NK-92 treated with Interleukin-12 subunit alpha and Interleukin-12 subunit beta, amount 100 ng/mL, for 24 hours (cell line): ENCODE measurements around the gene ITIH5.

Source experiments
- DNase-seq: peaks from one replicate; lab custom pipeline; 2025; lab: John Stamatoyannopoulos, UW

ITIH5 gene

DNA sequence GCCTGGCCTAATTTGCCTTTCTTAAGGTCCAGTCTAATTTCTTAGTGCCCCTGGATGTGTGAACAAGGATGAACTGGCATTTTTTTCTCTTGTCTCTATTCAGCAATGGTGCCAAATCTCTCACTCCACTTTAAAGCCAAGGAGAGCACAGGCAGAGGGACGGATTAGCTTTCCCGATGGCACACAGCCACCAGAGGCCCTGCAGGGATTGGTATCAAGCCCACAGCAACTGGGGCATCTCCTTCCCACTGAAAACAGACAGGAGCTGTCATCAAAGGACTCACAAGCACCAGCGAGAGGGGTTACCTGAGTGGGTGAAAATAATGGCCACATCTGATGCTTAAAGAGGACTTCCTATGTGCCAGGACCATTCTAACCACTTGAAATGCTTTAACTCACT, 83.1 kb downstream of the ITIH5 start:
- DNase-seq: no peak

DNA sequence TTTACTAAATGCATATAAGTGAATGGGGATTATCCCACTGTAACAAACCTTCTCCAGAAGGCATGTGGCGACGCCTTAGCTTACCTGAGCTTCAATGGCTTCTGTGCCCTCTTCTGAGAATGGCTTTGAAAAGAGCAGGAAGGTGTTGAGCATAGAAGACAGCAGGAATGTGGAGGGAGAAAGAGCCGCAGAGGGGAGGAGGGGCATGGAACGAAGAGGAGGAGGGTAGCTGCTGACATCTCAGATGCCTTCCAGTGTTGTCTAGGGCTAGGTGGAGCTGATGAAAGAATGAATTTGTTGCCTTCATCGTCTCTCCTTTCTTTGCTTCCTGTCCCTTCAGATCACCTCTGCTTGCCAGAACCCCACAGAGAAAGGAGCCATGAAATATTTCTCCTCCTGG, 86.2 kb downstream of the ITIH5 start:
- no peak for DNase-seq

- DNase-seq: no peak
These were observed 87.1 kb downstream of the ITIH5 start for GRCh38 chr10:7579681-7580080.

DNA sequence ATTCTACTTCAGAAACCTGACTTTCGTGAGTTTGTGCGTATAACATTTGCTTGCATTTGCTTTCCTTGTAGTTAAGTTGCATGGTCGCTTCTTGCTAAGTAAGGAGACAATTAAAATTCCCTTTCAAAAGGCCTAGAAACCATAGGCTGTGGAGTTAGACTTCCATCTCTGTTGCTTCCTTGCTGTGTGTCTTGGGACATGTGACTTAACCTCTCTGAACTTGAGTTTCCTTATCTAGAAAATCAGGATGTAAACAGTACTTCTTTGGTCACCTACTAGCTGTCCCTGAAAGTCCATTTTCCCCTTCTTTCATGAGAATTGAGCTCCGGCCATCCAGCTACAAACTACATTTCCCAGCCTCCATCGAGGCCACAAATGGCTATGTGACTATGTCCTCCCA, 89.2 kb downstream of the ITIH5 start:
- DNase-seq: no peak

- no peak for DNase-seq
These were observed 89.6 kb downstream of the ITIH5 start for GRCh38 chr10:7577176-7577575.

DNA sequence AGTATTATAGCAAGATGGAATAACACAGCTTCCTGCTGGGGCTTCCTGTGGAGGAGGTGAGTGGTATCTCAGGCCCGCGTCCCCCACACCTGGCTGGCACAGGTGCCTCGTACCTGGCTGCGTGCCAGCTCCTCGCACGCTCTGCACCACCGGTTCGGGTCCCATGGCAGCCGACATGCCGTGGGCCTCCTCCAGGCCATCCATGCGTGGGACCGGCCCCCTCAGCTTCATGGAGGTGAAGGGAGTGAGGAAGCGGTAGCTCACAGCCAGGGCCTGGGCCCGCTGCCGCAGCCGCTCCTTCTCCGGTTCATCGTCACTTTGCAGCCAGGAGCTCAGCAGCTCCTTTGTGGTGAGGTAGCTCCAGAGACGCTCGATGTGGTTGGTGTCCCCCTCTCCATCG, 90.4 kb downstream of the ITIH5 start:
- DNase-seq: no peak

- no peak for DNase-seq
These were observed 94.4 kb downstream of the ITIH5 start for GRCh38 chr10:7572391-7572790.

GRCh38 chr10:7571981-7572380, 94.8 kb downstream of the ITIH5 start:
- DNase-seq: no peak

DNA sequence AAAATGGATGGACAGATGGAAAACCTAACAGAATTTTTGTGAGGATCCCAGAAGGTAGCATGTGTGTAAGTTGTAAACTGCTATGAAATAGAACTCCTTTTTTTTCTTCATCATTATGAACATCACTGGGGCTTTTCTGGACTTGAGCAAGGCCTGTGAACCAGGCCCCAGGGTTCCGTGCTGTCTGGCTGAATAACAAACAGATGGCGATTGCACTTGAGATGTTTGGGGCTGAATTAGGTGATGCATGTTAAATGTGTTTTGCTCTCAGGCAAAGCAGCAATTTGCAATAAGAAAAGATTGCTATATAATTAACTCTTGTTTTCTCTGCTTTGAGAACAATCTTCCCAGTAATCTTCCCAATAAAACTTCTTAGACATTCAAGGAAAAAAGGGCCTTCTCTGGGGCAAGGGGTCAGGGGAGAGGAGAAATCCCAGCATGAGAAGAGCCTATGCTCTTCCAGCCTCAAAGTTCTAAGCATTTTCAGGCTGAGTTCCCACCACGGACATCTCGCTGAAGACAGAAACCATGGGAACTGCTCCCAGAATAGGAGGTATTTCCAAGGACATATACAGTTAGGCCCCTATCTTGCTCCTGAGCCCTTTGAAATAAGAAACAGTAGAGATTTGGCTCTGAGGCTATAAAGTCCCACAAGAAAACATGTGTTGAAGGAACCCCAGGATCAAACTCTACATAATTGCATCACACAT, 98.7 kb downstream of the ITIH5 start:
- no peak for DNase-seq

GRCh38 chr10:7566891-7567290, 99.9 kb downstream of the ITIH5 start:
- DNase-seq: no peak

- DNase-seq: no peak
These were observed 100.9 kb downstream of the ITIH5 start for GRCh38 chr10:7565871-7566270.

DNA sequence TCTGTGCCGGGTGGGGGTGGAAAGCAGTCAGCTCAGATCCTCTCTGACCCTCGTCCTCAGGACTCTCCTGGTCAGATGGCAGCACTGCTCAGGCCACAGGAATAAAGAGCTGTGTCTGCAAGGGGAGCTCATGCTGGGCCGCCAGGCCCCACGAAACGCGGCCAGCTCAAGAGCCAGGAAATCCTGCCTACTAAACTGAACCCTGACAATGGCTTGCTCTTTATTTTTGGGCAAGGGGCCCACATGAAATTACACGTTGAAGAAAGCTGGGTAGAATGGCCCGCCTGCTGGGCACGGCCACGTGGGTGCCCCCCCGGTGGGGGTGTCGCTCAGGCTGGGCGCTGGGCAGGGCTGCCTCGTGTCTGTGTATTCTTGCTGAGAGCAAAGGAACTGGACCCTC, 103.0 kb downstream of the ITIH5 start:
- no peak for DNase-seq

GRCh38 chr10:7563368-7563767, 103.4 kb downstream of the ITIH5 start:
- DNase-seq: no peak

- no peak for DNase-seq
These were observed 104.8 kb downstream of the ITIH5 start for GRCh38 chr10:7561985-7562384.

DNA sequence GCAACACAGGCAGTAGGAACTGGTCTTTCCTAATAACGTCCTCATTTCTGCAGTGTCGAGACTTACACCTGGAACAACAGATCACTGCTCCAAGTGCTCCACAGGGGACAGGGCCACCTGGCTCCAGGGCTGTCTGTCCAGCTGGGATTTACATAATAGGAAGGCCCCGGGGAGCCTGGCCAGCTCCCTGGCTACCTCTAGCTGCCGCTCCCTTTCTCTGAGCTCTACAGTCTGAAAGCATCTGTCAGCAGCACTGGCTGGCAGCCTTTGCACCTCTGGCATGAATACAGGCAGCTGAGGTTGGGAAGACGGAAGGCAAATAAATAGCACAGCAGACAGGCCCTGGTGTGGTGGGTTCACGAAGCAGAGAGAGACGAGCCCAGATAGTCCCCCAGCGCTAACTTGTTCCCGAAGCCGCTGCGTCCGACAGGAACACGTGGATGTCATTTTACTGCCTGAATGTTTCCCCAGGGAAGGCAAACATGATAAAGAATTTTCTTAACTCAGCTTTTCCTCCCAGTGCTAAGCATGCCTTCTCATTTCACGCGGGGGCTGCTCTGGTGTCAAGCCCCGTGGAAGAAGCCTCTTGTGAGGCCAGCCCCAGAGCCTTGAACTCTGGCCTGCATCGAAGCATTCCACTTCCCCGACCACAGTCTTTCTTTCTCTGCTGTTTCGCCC, 105.4 kb downstream of the ITIH5 start:
- DNase-seq: no peak

- no peak for DNase-seq
These were observed 106.2 kb downstream of the ITIH5 start for GRCh38 chr10:7560519-7560918.

- no peak for DNase-seq
These were observed 107.4 kb downstream of the ITIH5 start for GRCh38 chr10:7559386-7559785.

DNA sequence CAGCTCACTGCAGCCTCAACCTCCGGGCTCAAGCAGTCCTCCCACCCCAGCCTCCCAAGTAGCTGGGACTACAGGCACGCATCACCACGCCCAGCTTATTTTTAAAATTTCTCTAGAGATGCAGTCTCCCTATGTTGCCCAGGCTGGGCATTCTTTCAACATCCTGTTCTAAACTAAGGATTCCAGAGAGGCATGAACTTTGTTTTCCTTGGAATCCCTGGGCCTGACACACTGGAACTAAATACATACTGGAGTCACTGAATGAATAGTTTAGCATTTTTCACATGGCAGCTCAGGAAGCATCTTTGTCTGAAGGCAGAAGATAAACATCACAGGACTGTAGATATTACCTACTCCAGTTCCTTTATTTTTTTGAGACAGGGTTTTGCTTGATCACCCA, 108.7 kb downstream of the ITIH5 start:
- no peak for DNase-seq

GRCh38 chr10:7553531-7553930, 113.2 kb downstream of the ITIH5 start:
- no peak for DNase-seq

- DNase-seq: no peak
These were observed 114.6 kb downstream of the ITIH5 start for GRCh38 chr10:7551950-7552716.

DNA sequence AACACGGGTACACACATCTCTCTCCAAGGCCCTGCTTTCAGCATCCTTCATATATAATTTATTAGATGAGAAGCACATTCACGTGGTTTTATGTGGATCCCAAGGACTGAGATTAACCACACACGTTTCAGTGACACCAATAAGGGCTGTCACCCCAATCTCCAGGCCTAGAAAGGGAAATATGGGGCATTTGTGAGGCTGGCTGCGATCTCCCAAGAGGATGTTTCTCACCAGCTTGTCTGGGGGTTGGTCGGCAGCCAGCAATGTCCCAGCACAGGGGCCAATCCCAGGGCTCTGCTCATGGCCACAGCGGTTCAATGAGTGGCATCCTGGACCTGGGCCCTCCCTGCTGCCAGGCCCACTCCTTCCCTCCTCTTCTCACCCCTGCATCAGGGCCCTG, 115.5 kb downstream of the ITIH5 start:
- DNase-seq: no peak

DNA sequence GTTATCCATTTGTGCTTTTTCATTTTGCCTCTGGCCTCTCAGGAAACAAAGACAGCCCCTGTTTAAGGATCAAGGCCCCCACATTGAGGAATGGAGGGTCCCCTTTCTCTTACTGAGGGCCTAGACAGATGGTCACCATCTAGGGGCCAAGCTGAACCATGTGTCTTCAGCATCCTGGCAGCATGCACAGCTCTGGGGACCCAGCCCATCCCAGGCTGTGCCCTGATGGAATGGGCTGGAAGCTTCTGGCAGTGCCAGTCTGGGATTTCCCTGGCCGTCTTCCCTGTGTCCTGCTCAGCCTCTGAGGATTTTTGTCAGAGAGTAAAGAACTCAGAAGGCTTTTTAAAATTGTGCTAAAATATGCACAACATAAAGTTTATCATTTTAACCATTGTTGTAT, 116.8 kb downstream of the ITIH5 start:
- no peak for DNase-seq

- DNase-seq: no peak
These were observed 118.9 kb downstream of the ITIH5 start for GRCh38 chr10:7547829-7548228.
